Measurements from ENCODE around the gene RGS1.

The RGS1 gene, protein sequence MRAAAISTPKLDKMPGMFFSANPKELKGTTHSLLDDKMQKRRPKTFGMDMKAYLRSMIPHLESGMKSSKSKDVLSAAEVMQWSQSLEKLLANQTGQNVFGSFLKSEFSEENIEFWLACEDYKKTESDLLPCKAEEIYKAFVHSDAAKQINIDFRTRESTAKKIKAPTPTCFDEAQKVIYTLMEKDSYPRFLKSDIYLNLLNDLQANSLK

DNA sequence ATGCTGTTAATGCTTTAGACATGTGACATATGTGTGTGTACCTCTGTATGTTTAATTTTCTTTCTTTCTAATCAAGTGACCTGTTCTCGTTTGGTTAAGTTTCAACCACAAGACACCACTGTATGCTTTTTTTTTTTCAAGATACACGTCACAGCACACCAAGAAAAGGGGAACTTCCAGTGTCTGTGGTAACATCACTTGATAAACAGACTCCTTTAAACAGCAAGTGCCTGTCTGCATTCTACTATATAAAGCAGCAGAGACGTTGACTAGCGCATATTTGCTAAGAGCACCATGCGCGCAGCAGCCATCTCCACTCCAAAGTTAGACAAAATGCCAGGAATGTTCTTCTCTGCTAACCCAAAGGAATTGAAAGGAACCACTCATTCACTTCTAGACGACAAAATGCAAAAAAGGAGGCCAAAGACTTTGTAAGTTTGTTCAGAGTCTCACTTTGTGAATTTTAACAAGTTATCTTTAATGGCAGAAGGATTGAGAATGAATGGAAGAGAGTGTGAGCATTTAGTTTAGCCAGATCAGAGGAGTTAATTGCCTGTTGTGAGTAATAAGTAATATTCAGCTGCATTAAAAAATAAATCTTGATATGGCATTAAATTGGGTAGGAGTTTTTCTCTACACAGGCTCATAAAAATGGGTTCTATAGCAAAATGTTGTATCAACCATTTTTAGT is at the start of gene RGS1:
TSS of gene RGS1 (plus strand) at position 275 of the 691 bp plus-strand sequence. CDS start at position 295, 20 bp downstream.
- TF ChIP-seq FOXM1 (IDR thresholded peaks at IDR 0.05; ENCODE audit: borderline replicate concordance, low read depth) (no peak), RAD21 (IDR thresholded peaks at IDR 0.05; ENCODE audit: low read depth) (no peak), CEBPB (IDR thresholded peaks at IDR 0.05) (no peak), ZBTB7A (IDR thresholded peaks at IDR 0.05; ENCODE audit: low read depth) (no peak), EGR1 (IDR thresholded peaks at IDR 0.05) (no peak), CREB1 (IDR thresholded peaks at IDR 0.05; ENCODE audit: low read depth) (no peak), TAF1 (IDR thresholded peaks at IDR 0.05; ENCODE audit: low read depth) (no peak), YY1 (IDR thresholded peaks at IDR 0.05; ENCODE audit: low read depth) (no peak), TEAD4 (IDR thresholded peaks at IDR 0.05) (no peak)
- TF ChIP-seq, protein P1, sequence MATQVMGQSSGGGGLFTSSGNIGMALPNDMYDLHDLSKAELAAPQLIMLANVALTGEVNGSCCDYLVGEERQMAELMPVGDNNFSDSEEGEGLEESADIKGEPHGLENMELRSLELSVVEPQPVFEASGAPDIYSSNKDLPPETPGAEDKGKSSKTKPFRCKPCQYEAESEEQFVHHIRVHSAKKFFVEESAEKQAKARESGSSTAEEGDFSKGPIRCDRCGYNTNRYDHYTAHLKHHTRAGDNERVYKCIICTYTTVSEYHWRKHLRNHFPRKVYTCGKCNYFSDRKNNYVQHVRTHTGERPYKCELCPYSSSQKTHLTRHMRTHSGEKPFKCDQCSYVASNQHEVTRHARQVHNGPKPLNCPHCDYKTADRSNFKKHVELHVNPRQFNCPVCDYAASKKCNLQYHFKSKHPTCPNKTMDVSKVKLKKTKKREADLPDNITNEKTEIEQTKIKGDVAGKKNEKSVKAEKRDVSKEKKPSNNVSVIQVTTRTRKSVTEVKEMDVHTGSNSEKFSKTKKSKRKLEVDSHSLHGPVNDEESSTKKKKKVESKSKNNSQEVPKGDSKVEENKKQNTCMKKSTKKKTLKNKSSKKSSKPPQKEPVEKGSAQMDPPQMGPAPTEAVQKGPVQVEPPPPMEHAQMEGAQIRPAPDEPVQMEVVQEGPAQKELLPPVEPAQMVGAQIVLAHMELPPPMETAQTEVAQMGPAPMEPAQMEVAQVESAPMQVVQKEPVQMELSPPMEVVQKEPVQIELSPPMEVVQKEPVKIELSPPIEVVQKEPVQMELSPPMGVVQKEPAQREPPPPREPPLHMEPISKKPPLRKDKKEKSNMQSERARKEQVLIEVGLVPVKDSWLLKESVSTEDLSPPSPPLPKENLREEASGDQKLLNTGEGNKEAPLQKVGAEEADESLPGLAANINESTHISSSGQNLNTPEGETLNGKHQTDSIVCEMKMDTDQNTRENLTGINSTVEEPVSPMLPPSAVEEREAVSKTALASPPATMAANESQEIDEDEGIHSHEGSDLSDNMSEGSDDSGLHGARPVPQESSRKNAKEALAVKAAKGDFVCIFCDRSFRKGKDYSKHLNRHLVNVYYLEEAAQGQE (IDR thresholded peaks at IDR 0.05; ENCODE audit: low read depth): no peak
- TF ChIP-seq, protein P2, sequence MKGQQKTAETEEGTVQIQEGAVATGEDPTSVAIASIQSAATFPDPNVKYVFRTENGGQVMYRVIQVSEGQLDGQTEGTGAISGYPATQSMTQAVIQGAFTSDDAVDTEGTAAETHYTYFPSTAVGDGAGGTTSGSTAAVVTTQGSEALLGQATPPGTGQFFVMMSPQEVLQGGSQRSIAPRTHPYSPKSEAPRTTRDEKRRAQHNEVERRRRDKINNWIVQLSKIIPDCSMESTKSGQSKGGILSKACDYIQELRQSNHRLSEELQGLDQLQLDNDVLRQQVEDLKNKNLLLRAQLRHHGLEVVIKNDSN (IDR thresholded peaks at IDR 0.05): no peak

DNA sequence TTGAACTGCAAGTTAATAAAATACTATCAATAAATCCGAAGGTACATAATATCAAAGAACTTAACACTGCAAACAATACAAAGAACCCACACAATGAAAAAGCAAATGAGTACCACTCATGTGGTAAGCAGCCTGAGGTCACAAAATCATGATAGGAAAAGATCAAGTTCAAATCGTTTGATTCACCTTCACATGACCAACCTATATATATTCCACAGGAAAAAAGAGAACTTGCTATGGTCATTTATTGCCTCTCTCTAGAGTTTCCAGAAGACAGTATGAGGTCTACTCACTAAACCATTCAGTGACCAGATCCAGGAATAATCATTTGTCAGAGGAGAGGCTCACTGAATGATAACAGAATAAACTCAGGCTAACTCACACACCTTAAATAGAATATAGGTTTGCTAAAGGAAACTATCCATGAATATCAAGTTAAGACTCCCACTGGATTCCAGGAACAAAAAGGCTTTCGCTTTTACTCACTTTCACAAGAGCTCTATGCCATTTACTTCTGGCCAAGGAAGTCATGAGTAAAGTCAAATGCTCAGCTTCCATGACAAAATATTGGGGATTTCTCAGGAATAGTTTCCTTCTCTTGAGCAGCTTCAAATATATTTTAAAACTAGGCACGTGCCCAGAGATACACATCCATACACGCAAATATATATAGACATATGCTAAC is 48.3 kb upstream of the RGS1 start:
- TF ChIP-seq, protein P2 (IDR thresholded peaks at IDR 0.05): no peak
- no peak for TF ChIP-seq CEBPB (IDR thresholded peaks at IDR 0.05)
- no peak for TF ChIP-seq FOXM1 (IDR thresholded peaks at IDR 0.05; ENCODE audit: borderline replicate concordance, low read depth)
- no peak for TF ChIP-seq NFIC (IDR thresholded peaks at IDR 0.05)
- no peak for TF ChIP-seq TCF12 (IDR thresholded peaks at IDR 0.05; ENCODE audit: low read depth)
- TF ChIP-seq EP300 (IDR thresholded peaks at IDR 0.05; ENCODE audit: borderline replicate concordance): no peak
- no peak for TF ChIP-seq ZBTB7A (IDR thresholded peaks at IDR 0.05; ENCODE audit: low read depth)
- TF ChIP-seq, protein P1 (IDR thresholded peaks at IDR 0.05; ENCODE audit: low read depth): no peak
- TF ChIP-seq, protein P3, sequence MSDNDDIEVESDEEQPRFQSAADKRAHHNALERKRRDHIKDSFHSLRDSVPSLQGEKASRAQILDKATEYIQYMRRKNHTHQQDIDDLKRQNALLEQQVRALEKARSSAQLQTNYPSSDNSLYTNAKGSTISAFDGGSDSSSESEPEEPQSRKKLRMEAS (IDR thresholded peaks at IDR 0.05): no peak
- TF ChIP-seq TAF1 (IDR thresholded peaks at IDR 0.05; ENCODE audit: low read depth): no peak
- no peak for TF ChIP-seq CREB1 (IDR thresholded peaks at IDR 0.05; ENCODE audit: low read depth)
- no peak for TF ChIP-seq RAD21 (IDR thresholded peaks at IDR 0.05; ENCODE audit: low read depth)
- no peak for TF ChIP-seq TEAD4 (IDR thresholded peaks at IDR 0.05)
- no peak for TF ChIP-seq EGR1 (IDR thresholded peaks at IDR 0.05)
- no peak for TF ChIP-seq YY1 (IDR thresholded peaks at IDR 0.05; ENCODE audit: low read depth)

DNA sequence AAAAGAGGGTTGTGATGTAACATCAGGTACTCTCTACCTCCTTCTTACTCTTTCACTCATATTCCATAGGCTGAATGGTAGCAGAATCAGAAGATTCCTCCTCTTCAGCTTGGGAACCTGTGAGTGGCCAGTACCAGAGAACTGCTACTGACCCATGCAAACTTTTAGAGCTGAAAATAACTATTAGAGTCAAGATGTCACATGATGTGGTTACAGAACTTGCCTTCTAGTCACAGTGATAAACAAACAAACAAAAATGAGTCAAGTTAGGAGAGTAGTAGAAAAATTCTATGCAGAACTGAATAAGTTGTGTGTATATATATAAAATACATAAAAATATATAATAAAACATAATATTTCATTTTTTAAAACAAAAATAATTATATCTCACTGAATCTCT is 47.6 kb upstream of the RGS1 start:
- no peak for TF ChIP-seq EGR1 (IDR thresholded peaks at IDR 0.05)
- TF ChIP-seq TAF1 (IDR thresholded peaks at IDR 0.05; ENCODE audit: low read depth): no peak
- TF ChIP-seq EP300 (IDR thresholded peaks at IDR 0.05; ENCODE audit: borderline replicate concordance): no peak
- TF ChIP-seq, protein P3 (IDR thresholded peaks at IDR 0.05): no peak
- no peak for TF ChIP-seq RAD21 (IDR thresholded peaks at IDR 0.05; ENCODE audit: low read depth)
- no peak for TF ChIP-seq NFIC (IDR thresholded peaks at IDR 0.05)
- TF ChIP-seq, protein P2 (IDR thresholded peaks at IDR 0.05): no peak
- no peak for TF ChIP-seq FOXM1 (IDR thresholded peaks at IDR 0.05; ENCODE audit: borderline replicate concordance, low read depth)
- no peak for TF ChIP-seq CREB1 (IDR thresholded peaks at IDR 0.05; ENCODE audit: low read depth)
- no peak for TF ChIP-seq TCF12 (IDR thresholded peaks at IDR 0.05; ENCODE audit: low read depth)
- no peak for TF ChIP-seq TEAD4 (IDR thresholded peaks at IDR 0.05)
- no peak for TF ChIP-seq YY1 (IDR thresholded peaks at IDR 0.05; ENCODE audit: low read depth)
- no peak for TF ChIP-seq CEBPB (IDR thresholded peaks at IDR 0.05)
- TF ChIP-seq, protein P1 (IDR thresholded peaks at IDR 0.05; ENCODE audit: low read depth): no peak
